ENCODE results near the gene PTTG2.

Gene PTTG2

GRCh38 chr4:37938208-37938607, 22.0 kb upstream of the PTTG2 start:
- H3K4me3 ChIP-seq (ENCODE audit: control insufficient read depth, low read depth, low read length): no peak overlapping the region
- DNase-seq (ENCODE audit: low read depth): no peak
- TF ChIP-seq CTCF (IDR thresholded peaks at IDR 0.05; ENCODE audit: control insufficient read depth, insufficient read depth, low read depth, low read length, missing control alignments): no peak

GRCh38 chr4:37946503-37947179, 13.6 kb upstream of the PTTG2 start:
- TF ChIP-seq CTCF (IDR thresholded peaks at IDR 0.05; ENCODE audit: control insufficient read depth, insufficient read depth, low read depth, low read length, missing control alignments): no peak
- no peak for DNase-seq (ENCODE audit: low read depth)
- H3K4me3 ChIP-seq (ENCODE audit: control insufficient read depth, low read depth, low read length): no peak overlapping the region

- no peak for DNase-seq (ENCODE audit: low read depth)
- H3K4me3 ChIP-seq (ENCODE audit: control insufficient read depth, low read depth, low read length): no peak overlapping the region
- no peak for TF ChIP-seq CTCF (IDR thresholded peaks at IDR 0.05; ENCODE audit: control insufficient read depth, insufficient read depth, low read depth, low read length, missing control alignments)
Measured at GRCh38 chr4:37948542-37948941, 11.7 kb upstream of the PTTG2 start.

- no peak for DNase-seq (ENCODE audit: low read depth)
- no peak for TF ChIP-seq CTCF (IDR thresholded peaks at IDR 0.05; ENCODE audit: control insufficient read depth, insufficient read depth, low read depth, low read length, missing control alignments)
- no peak overlapping the region for H3K4me3 ChIP-seq (ENCODE audit: control insufficient read depth, low read depth, low read length)
Measured at GRCh38 chr4:37949636-37950426, 10.4 kb upstream of the PTTG2 start.

GRCh38 chr4:37951461-37952352, 8.5 kb upstream of the PTTG2 start:
- H3K4me3 ChIP-seq (ENCODE audit: control insufficient read depth, low read depth, low read length): no peak overlapping the region
- no peak for TF ChIP-seq CTCF (IDR thresholded peaks at IDR 0.05; ENCODE audit: control insufficient read depth, insufficient read depth, low read depth, low read length, missing control alignments)
- no peak for DNase-seq (ENCODE audit: low read depth)

GRCh38 chr4:37953156-37953555, 7.0 kb upstream of the PTTG2 start:
- no peak for TF ChIP-seq CTCF (IDR thresholded peaks at IDR 0.05; ENCODE audit: control insufficient read depth, insufficient read depth, low read depth, low read length, missing control alignments)
- H3K4me3 ChIP-seq (ENCODE audit: control insufficient read depth, low read depth, low read length): no peak overlapping the region
- DNase-seq (ENCODE audit: low read depth): no peak

All from AG09309 (cell line).